Esophagus squamous epithelium (tissue), 5 donors: ENCODE measurements around the gene CCDC136. TPM values are rescaled to one million over a fixed set of nuclear protein-coding genes. Genes with fewer than 3 reads are reported as not detected.

Experiments
- DNase-seq: peaks from one replicate; lab custom pipeline; 2025; lab: John Stamatoyannopoulos, UW
- H3K27ac ChIP-seq, 4 donors: fragments of 200-600 bp; sonication (generic); one replicate each; pipeline ENCODE4 v1.5.1; 2016 to 2019; ENCODE audit warnings: mild to moderate bottlenecking in 1 of 4
- H3K27me3 ChIP-seq, 4 donors: fragments of 200-600 bp; sonication (generic); 1 replicate in 3 of 4; 2 replicates in 1 of 4; pipeline versions ENCODE4 v1.5.1 to v1.6.0; 2017 to 2021; ENCODE audit warnings: antibody characterized with exemption in 1 of 4
- H3K36me3 ChIP-seq, 3 donors: fragments of 200-600 bp; sonication (generic); one replicate each; pipeline ENCODE4 v1.5.1; 2016 to 2019
- H3K4me1 ChIP-seq, 3 donors: fragments of 200-600 bp; sonication (generic); one replicate each; pipeline ENCODE4 v1.5.1; 2017 to 2019
- H3K4me3 ChIP-seq, 4 donors: fragments of 200-600 bp; sonication (generic); 1 replicate in 3 of 4; 2 replicates in 1 of 4; pipeline ENCODE4 v1.5.1; 2016 to 2019; ENCODE audit warnings: mild to moderate bottlenecking in 2 of 4, moderate library complexity in 1 of 4
- H3K9me3 ChIP-seq, 3 donors: fragments of 200-600 bp; sonication (generic); one replicate each; pipeline ENCODE4 v1.5.1; 2016 to 2019
- CTCF ChIP-seq, 6 experiments: fragments of 450-650 bp in 4 of 6; fragments of 200-600 bp in 2 of 6; sonication (generic) in 2 of 6; IDR thresholded peaks; one replicate each; pipeline ENCODE4 v1.5.1; 2016 to 2019; ENCODE audit warnings: antibody characterized with exemption in 6 of 6, mild to moderate bottlenecking in 4 of 6, moderate library complexity in 4 of 6
- POLR2A ChIP-seq, 4 donors: fragments of 450-650 bp; IDR thresholded peaks; one replicate each; pipeline ENCODE4 v1.6.1; 2017; ENCODE audit warnings: antibody characterized with exemption in 4 of 4, mild to moderate bottlenecking in 4 of 4, moderate library complexity in 3 of 4
- WGBS, 2 donors: methylation state at CpG; one replicate each; pipeline ENCODE4 v1.1.5; 2018; 5-methylcytosine and 5-hydroxymethylcytosine counted together
- intact Hi-C: fragments of 100-400 bp; cut with DNase I; formaldehyde crosslinking; loops from one replicate; pipeline ENCODE4 v1.15.0; 2022
- total RNA-seq, 4 donors: library from RNA; depleted of rRNA; stranded (reverse); fragments of >200 nt; gene quantifications; one replicate each; pipeline ENCODE4 v1.1.0, GENCODE V29; 2016
- donor health status: DM: yes; HTN: yes; CAD: no.

The CCDC136 gene
- total RNA-seq, 4 donors from 2014 or later = 0.09 to 5.1 (median 2.2) TPM

DNA sequence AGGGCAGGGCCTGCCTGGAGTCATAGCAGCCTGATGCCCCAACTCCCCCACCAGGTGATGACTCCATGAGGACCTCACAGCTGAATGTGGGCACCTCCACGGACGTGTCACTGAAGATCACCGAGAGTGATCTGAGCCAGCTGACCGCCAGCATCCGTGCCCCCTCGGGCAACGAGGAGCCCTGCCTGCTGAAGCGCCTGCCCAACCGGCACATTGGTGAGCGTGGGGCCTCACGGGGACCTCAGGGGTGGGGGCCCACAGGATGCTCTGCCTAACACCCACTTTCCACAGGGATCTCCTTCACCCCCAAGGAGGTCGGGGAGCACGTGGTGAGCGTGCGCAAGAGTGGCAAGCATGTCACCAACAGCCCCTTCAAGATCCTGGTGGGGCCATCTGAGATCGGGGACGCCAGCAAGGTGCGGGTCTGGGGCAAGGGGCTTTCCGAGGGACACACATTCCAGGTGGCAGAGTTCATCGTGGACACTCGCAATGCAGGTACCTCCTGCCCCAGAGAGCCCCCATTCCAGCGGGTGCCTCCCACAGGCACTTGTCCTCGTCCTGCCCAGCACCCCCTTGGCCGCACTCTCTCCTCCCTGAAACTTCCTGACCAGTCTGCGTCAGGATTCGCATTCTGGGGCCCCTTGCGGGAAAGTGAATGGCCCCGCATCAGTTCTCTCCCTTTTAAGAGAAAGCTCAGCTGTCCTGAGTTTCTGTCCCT, 60.9 kb downstream of the CCDC136 start:
- TF ChIP-seq POLR2A (IDR thresholded peaks at IDR 0.05) = no peak
- TF ChIP-seq CTCF (IDR thresholded peaks at IDR 0.05) = no peak
- H3K27me3 ChIP-seq = peaks cover 0 to 14% (median 0%) of the 10 kb centered on the region in 4 donors
- no peak overlapping the region for H3K27ac ChIP-seq
- peaks cover 2 to 17% (median 6%) of the 10 kb centered on the region in 3 donors for H3K4me1 ChIP-seq
- no peak for DNase-seq
- peaks cover 0 to 86% (median 0%) of the 10 kb centered on the region in 3 donors for H3K36me3 ChIP-seq
- WGBS, 2 donors = 80 to 81% methylated on average over 2 to 15 of the region's 28 CpGs
- no peaks in the 10 kb centered on the region for H3K9me3 ChIP-seq
- no peak overlapping the region for H3K4me3 ChIP-seq
- intact Hi-C loops = no loop called here

GRCh38 chr7:128853799-128854198, 62.0 kb downstream of the CCDC136 start:
- Histone ChIP-seq H3K9me3 (no peaks in the 10 kb centered on the region), H3K4me1 (peaks cover 6 to 23% (median 9%) of the 10 kb centered on the region in 3 donors), H3K27me3 (peaks cover 0 to 14% (median 0%) of the 10 kb centered on the region in 4 donors), H3K4me3 (no peak overlapping the region), H3K27ac (no peak overlapping the region), H3K36me3 (peaks cover 0 to 76% (median 0%) of the 10 kb centered on the region in 3 donors)
- WGBS, 2 donors = 57% methylated on average over 3 of the region's 23 CpGs; no CpG with 5 or more reads in 1 of the 2 donors
- DNase-seq = no peak
- TF ChIP-seq POLR2A (IDR thresholded peaks at IDR 0.05) (no peak), CTCF (IDR thresholded peaks at IDR 0.05) (no peak)
- intact Hi-C loops = no loop called here

GRCh38 chr7:128854396-128854795, 62.6 kb downstream of the CCDC136 start:
- no peak for TF ChIP-seq CTCF (IDR thresholded peaks at IDR 0.05)
- TF ChIP-seq POLR2A (IDR thresholded peaks at IDR 0.05) = no peak
- H3K27ac ChIP-seq = no peak overlapping the region
- 83% methylated on average over 10 of the region's 21 CpGs; no CpG with 5 or more reads in 1 of the 2 donors for WGBS, 2 donors
- peaks cover 0 to 14% (median 0%) of the 10 kb centered on the region in 4 donors for H3K27me3 ChIP-seq
- peaks cover 0 to 70% (median 0%) of the 10 kb centered on the region in 3 donors for H3K36me3 ChIP-seq
- intact Hi-C loops = no loop called here
- no peak overlapping the region for H3K4me3 ChIP-seq
- no peaks in the 10 kb centered on the region for H3K9me3 ChIP-seq
- peaks cover 12 to 29% (median 15%) of the 10 kb centered on the region in 3 donors for H3K4me1 ChIP-seq
- no peak for DNase-seq

- no peak for DNase-seq
- Histone ChIP-seq H3K4me1 (peaks cover 23 to 40% (median 24%) of the 10 kb centered on the region in 3 donors), H3K36me3 (peaks cover 0 to 58% (median 0%) of the 10 kb centered on the region in 3 donors), H3K27ac (peak overlapping the region in 1 of 4 donors; percentile 7), H3K27me3 (peaks cover 0 to 14% (median 0%) of the 10 kb centered on the region in 4 donors), H3K4me3 (no peak overlapping the region), H3K9me3 (no peaks in the 10 kb centered on the region)
- intact Hi-C loops = no loop called here
- TF ChIP-seq POLR2A (IDR thresholded peaks at IDR 0.05) = no peak
- no peak for TF ChIP-seq CTCF (IDR thresholded peaks at IDR 0.05)
- WGBS, 2 donors = 72 to 79% methylated on average over 2 of the region's 3 CpGs
Measured at GRCh38 chr7:128855559-128855958, 63.8 kb downstream of the CCDC136 start.
